H1 (cell line): Measurements from ENCODE around the gene GNAL. TPM values are rescaled to one million over a fixed set of nuclear protein-coding genes. Genes with fewer than 3 reads are reported as not detected.

Source experiments
- CTCF ChIA-PET: fragments of 300-600 bp; sonication (Branson Sonifier 250); formaldehyde crosslinking; loops from one replicate; lab custom pipeline; 2021; ENCODE audit not compliant: partially characterized antibody; lab: Charles Lee
- POLR2A ChIA-PET: fragments of 300-600 bp; sonication (Branson Sonifier 250); formaldehyde crosslinking; loops from one replicate; lab custom pipeline; 2021; ENCODE audit warnings: inconsistent platforms; ENCODE audit not compliant: partially characterized antibody; lab: Charles Lee
- DNase-seq, 2 experiments: peaks; one replicate each; pipeline versions ENCODE4 v3.0.0 to v3.0.0-alpha.2; 2010 to 2022; ENCODE audit warnings: low spot score in 2 of 2, low read depth in 1 of 2, mixed read lengths in 1 of 2
- FAIRE-seq: peaks from 2 replicates; lab custom pipeline; 2011; peaks lifted over from hg19 to GRCh38; lab: Jason Lieb, UNC
- H2AFZ ChIP-seq: 2 replicates; pipeline ENCODE4 v1.8.1; 2012; ENCODE audit warnings: low read length, inconsistent platforms
- H2AK5ac ChIP-seq: 2 replicates; pipeline ENCODE4 v1.6.1; 2013; ENCODE audit warnings: low read depth, low read length
- H2BK120ac ChIP-seq: replicated peaks from 2 replicates; pipeline ENCODE3; 2013; ENCODE audit warnings: low read depth, low read length, inconsistent platforms
- H2BK12ac ChIP-seq: 2 replicates; pipeline ENCODE4 v1.6.1; 2013; ENCODE audit warnings: low read depth, low read length
- H2BK15ac ChIP-seq: 2 replicates; pipeline ENCODE4 v1.6.1; 2013; ENCODE audit warnings: low read length
- H2BK20ac ChIP-seq: 2 replicates; pipeline ENCODE4 v1.6.1; 2013; ENCODE audit warnings: low read length
- H2BK5ac ChIP-seq: 2 replicates; pipeline ENCODE4 v1.6.1; 2013; ENCODE audit warnings: low read depth, low read length
- H3K14ac ChIP-seq: 2 replicates; pipeline ENCODE4 v1.6.1; 2013; ENCODE audit warnings: inconsistent platforms; ENCODE audit not compliant: insufficient read length
- H3K18ac ChIP-seq: 2 replicates; pipeline ENCODE4 v1.6.1; 2013; ENCODE audit warnings: low read length; ENCODE audit errors: extremely low read depth
- H3K23ac ChIP-seq: 2 replicates; pipeline ENCODE4 v1.6.1; 2013; ENCODE audit warnings: inconsistent platforms; ENCODE audit not compliant: insufficient read length
- H3K23me2 ChIP-seq: 2 replicates; pipeline ENCODE4 v1.6.1; 2013; ENCODE audit warnings: low read depth, low read length
- H3K27ac ChIP-seq: 2 replicates; pipeline ENCODE4 v1.6.1; 2011; ENCODE audit warnings: low read depth, low read length, inconsistent platforms
- H3K27me3 ChIP-seq, 4 experiments: replicated peaks in 1 of 4; 1 replicate in 1 of 4; 2 replicates in 3 of 4; pipeline versions ENCODE4 v1.6.1 to v1.8.1; 2011 to 2013; ENCODE audit warnings: low read length in 3 of 4, mild to moderate bottlenecking in 3 of 4, inconsistent platforms in 2 of 4, mixed read lengths in 2 of 4, moderate library complexity in 1 of 4; ENCODE audit not compliant: control insufficient read depth in 3 of 4, insufficient read depth in 3 of 4; ENCODE audit errors: extremely low read depth in 1 of 4
- H3K36me3 ChIP-seq, 4 experiments: 2 replicates each; pipeline versions ENCODE4 v1.6.1 to v1.8.1; 2011 to 2013; ENCODE audit warnings: mild to moderate bottlenecking in 4 of 4, low read length in 3 of 4, moderate library complexity in 2 of 4, control low read depth in 1 of 4, inconsistent platforms in 1 of 4; ENCODE audit not compliant: insufficient read depth in 4 of 4, control insufficient read depth in 2 of 4
- H3K4ac ChIP-seq: replicated peaks from 2 replicates; pipeline ENCODE3; 2013; ENCODE audit warnings: low read length, low read depth, mixed read lengths, inconsistent platforms; ENCODE audit not compliant: insufficient read length
- H3K4me1 ChIP-seq, 4 experiments: replicated peaks in 1 of 4; 1 replicate in 1 of 4; 2 replicates in 3 of 4; pipeline versions ENCODE4 v1.6.1 to v1.8.1; 2011 to 2013; ENCODE audit warnings: low read length in 3 of 4, inconsistent platforms in 2 of 4, mixed read lengths in 1 of 4; ENCODE audit not compliant: insufficient read depth in 4 of 4, control insufficient read depth in 3 of 4
- H3K4me2 ChIP-seq, 2 experiments: 2 replicates each; pipeline versions ENCODE4 v1.6.1 to v1.8.1; 2011 to 2013; ENCODE audit warnings: low read depth in 2 of 2, low read length in 2 of 2, control low read depth in 1 of 2, inconsistent platforms in 1 of 2, mild to moderate bottlenecking in 1 of 2; ENCODE audit not compliant: insufficient read depth in 1 of 2
- H3K4me3 ChIP-seq, 4 experiments: fragments of 200-600, 300-600 bp in 1 of 4; sonication (generic), shearing (Covaris generic), sonication (Bioruptor Twin) in 1 of 4; 2 replicates each; pipeline versions ENCODE4 v1.5.1 to v1.8.1; 2011 to 2016; ENCODE audit warnings: low read length in 4 of 4, low read depth in 3 of 4, control low read depth in 2 of 4, inconsistent platforms in 2 of 4, mild to moderate bottlenecking in 2 of 4, mixed read lengths in 1 of 4, moderate library complexity in 1 of 4; ENCODE audit not compliant: insufficient read depth in 2 of 4; ENCODE audit errors: extremely low read depth in 1 of 4
- H3K56ac ChIP-seq: replicated peaks from 2 replicates; pipeline ENCODE3; 2013; ENCODE audit warnings: low read depth, mild to moderate bottlenecking, mixed read lengths, low read length, inconsistent platforms; ENCODE audit not compliant: insufficient read length
- H3K79me1 ChIP-seq: 2 replicates; pipeline ENCODE4 v1.6.1; 2013; ENCODE audit warnings: low read depth, low read length, control low read depth
- H3K79me2 ChIP-seq, 2 experiments: 2 replicates each; pipeline versions ENCODE4 v1.6.1 to v1.8.1; 2012 to 2013; ENCODE audit warnings: low read length in 2 of 2, mild to moderate bottlenecking in 2 of 2, inconsistent platforms in 1 of 2; ENCODE audit not compliant: insufficient read depth in 2 of 2, control insufficient read depth in 1 of 2
- H3K9ac ChIP-seq, 4 experiments: replicated peaks in 1 of 4; 1 replicate in 1 of 4; 2 replicates in 3 of 4; pipeline versions ENCODE4 v1.6.1 to v1.8.1; 2011 to 2013; ENCODE audit warnings: low read depth in 3 of 4, low read length in 3 of 4, control low read depth in 2 of 4, mild to moderate bottlenecking in 2 of 4, moderate library complexity in 2 of 4, inconsistent platforms in 1 of 4; ENCODE audit errors: extremely low read depth in 1 of 4
- H3K9me3 ChIP-seq, 2 experiments: 2 replicates each; pipeline versions ENCODE4 v1.6.1 to v1.8.1; 2012 to 2013; ENCODE audit warnings: mild to moderate bottlenecking in 2 of 2, moderate library complexity in 2 of 2, control low read depth in 1 of 2, inconsistent platforms in 1 of 2, low read depth in 1 of 2, low read length in 1 of 2, mixed read lengths in 1 of 2; ENCODE audit not compliant: insufficient read depth in 2 of 2
- H4K20me1 ChIP-seq, 2 experiments: replicated peaks in 1 of 2; 2 replicates each; pipeline versions ENCODE3 to v1.8.1; 2011 to 2013; ENCODE audit warnings: inconsistent platforms in 2 of 2, low read length in 2 of 2, mild to moderate bottlenecking in 1 of 2; ENCODE audit not compliant: insufficient read depth in 2 of 2, control insufficient read depth in 1 of 2
- H4K5ac ChIP-seq: 2 replicates; pipeline ENCODE4 v1.6.1; 2013; ENCODE audit warnings: low read length, low read depth, mixed read lengths, inconsistent platforms; ENCODE audit not compliant: insufficient read length
- H4K8ac ChIP-seq: 2 replicates; pipeline ENCODE4 v1.8.0; 2013; ENCODE audit warnings: mild to moderate bottlenecking, moderate library complexity, low read length, inconsistent platforms; ENCODE audit not compliant: insufficient read depth; ENCODE audit errors: extremely low read depth
- H4K91ac ChIP-seq: replicated peaks from 2 replicates; pipeline ENCODE3; 2013; ENCODE audit warnings: low read length, mixed read lengths, inconsistent platforms; ENCODE audit not compliant: insufficient read length
- CEBPB ChIP-seq: IDR thresholded peaks from 2 replicates; pipeline ENCODE4 v1.6.1; 2012; ENCODE audit warnings: low read depth, low read length
- EZH2 ChIP-seq: fragments of 200-600 bp; sonication (generic); IDR thresholded peaks from 2 replicates; pipeline ENCODE4 v1.7.1; 2012; ENCODE audit warnings: low read depth, mild to moderate bottlenecking, moderate library complexity, low read length, inconsistent platforms; ENCODE audit not compliant: severe bottlenecking
- GABPA ChIP-seq: IDR thresholded peaks from 2 replicates; pipeline ENCODE4 v1.6.1; 2011; ENCODE audit warnings: mild to moderate bottlenecking, low read length, moderate library complexity, borderline replicate concordance; ENCODE audit not compliant: insufficient read depth
- HDAC6 ChIP-seq: IDR thresholded peaks from one replicate; pipeline ENCODE4 v1.7.1; 2012; ENCODE audit warnings: low read depth, mild to moderate bottlenecking, inconsistent platforms, low read length, moderate library complexity
- JUN ChIP-seq: IDR thresholded peaks from 2 replicates; pipeline ENCODE4 v1.6.1; 2011; ENCODE audit warnings: low read depth, mild to moderate bottlenecking, improper control_type of control experiment, low read length
- KDM1A ChIP-seq: fragments of 200-600, 300-600 bp; sonication (generic); IDR thresholded peaks from 2 replicates; pipeline ENCODE4 v1.7.1; 2016; ENCODE audit warnings: mild to moderate bottlenecking, low read length, borderline replicate concordance
- KDM5A ChIP-seq: fragments of 200-600 bp; IDR thresholded peaks from 2 replicates; pipeline ENCODE4 v1.7.1; 2012; ENCODE audit warnings: mild to moderate bottlenecking, low read length, inconsistent platforms, mixed read lengths
- POLR2AphosphoS5 ChIP-seq: IDR thresholded peaks from 2 replicates; pipeline ENCODE4 v1.6.1; 2011; ENCODE audit warnings: low read depth, low read length
- RFX5 ChIP-seq: IDR thresholded peaks from 2 replicates; pipeline ENCODE4 v1.6.1; 2011; ENCODE audit warnings: low read depth, low read length, improper control_type of control experiment, borderline replicate concordance
- SIRT6 ChIP-seq: IDR thresholded peaks from one replicate; pipeline ENCODE4 v1.7.1; 2012; ENCODE audit warnings: low read length, inconsistent platforms
- SP1 ChIP-seq: IDR thresholded peaks from 2 replicates; pipeline ENCODE4 v1.6.1; 2011; ENCODE audit warnings: low read depth, low read length
- TEAD4 ChIP-seq: IDR thresholded peaks from 2 replicates; pipeline ENCODE4 v1.6.1; 2012; ENCODE audit warnings: low read depth, low read length, inconsistent platforms, mixed read lengths
- WGBS, 2 experiments: shearing (Covaris generic) in 1 of 2; methylation state at CpG; one replicate each; pipeline versions ENCODE4 v1.1.6 to v1.1.7; 2013 to 2015; ENCODE audit warnings: low lambda C conversion rate in 2 of 2, mixed read lengths in 2 of 2, inconsistent platforms in 1 of 2, low coverage in 1 of 2, missing lambda C conversion rate in 1 of 2; ENCODE audit not compliant: insufficient replicate concordance in 2 of 2, insufficient coverage in 1 of 2, insufficient read length in 1 of 2; ENCODE audit errors: extremely low coverage in 1 of 2, missing lambda C conversion rate in 1 of 2; 5-methylcytosine and 5-hydroxymethylcytosine counted together
- polyA plus RNA-seq, 7 experiments: library from polyadenylated mRNA; depleted of rRNA in 3 of 7; stranded (reverse) in 5 of 7; unstranded in 2 of 7; fragments of >200 nt in 5 of 7; fragments of 200-250 nt in 2 of 7; gene quantifications; 1 replicate in 5 of 7; 2 replicates in 1 of 7; 4 replicates in 1 of 7; pipeline versions ENCODE4 v1.2.1 to v1.2.3, GENCODE V29; 2011 to 2013; ENCODE audit warnings: missing spikeins in 2 of 7, mixed read lengths in 2 of 7
- total RNA-seq: library from RNA; stranded (reverse); fragmentation: NEBNext Ultra II Directional; extraction: Animal tissue kit (Norgen Biotek cat#: 25700); gene quantifications from 2 replicates; pipeline ENCODE4 v1.2.1, GENCODE V29; 2021
- TF ChIP-seq, protein P1 (sequence below): IDR thresholded peaks from 2 replicates; pipeline ENCODE4 v1.6.1; 2012; ENCODE audit warnings: inconsistent platforms
- TF ChIP-seq, protein P2 (sequence below): IDR thresholded peaks from 2 replicates; pipeline ENCODE4 v1.6.1; 2012; ENCODE audit warnings: inconsistent platforms

Gene GNAL
- total and polyA plus RNA-seq, 2 of the 8 experiments (the other 6 are each of a cell fraction or from before 2014, with no cell fraction given): 13.2 to 18.3 TPM

DNA sequence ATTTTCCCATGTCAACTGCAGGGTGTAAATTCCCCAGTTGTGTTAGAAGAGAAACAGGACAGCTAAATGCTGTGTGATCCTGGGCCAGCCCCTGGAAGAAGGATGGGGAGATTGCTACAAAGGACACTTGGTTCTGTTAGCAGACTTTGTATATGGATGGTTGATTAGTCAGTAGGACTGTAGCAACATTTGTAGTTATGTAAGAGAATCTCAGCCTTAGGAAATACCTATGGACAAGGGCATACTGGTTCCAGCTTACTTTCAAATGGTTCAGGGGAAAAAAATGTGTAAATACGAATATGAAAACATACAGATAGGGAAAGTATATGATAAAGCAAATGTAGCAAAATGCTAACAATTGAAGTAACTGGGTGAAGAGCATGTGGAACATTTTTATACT lies 47.6 kb downstream of the GNAL start:
- no peaks in the 10 kb centered on the region for H3K36me3 ChIP-seq
- H3K4me3 ChIP-seq: no peak overlapping the region
- H4K20me1 ChIP-seq: no peaks in the 10 kb centered on the region
- no peaks in the 10 kb centered on the region for H3K23me2 ChIP-seq
- no peak overlapping the region for H3K27ac ChIP-seq
- peaks cover 0 to 2% (median 0%) of the 10 kb centered on the region in 4 experiments; a peak in 2 of 7 replicates for H3K4me1 ChIP-seq
- H2AK5ac ChIP-seq: no peak overlapping the region
- no peak overlapping the region for H2BK20ac ChIP-seq
- ChIA-PET CTCF (interaction anchor here (0.5 to 7.8 kb wide), 11 partner anchors 9 to 260 kb away, joined by 3 to 65 read pairs (median 4); no protein-coding TSS in a partner anchor), POLR2A (interaction anchor here (1.2 kb wide), 1 partner anchor 73 kb away, joined by 3 read pairs; no protein-coding TSS in a partner anchor)
- no peaks in the 10 kb centered on the region for H3K79me2 ChIP-seq
- FAIRE-seq: no peak
- H4K91ac ChIP-seq: no peak overlapping the region
- no peak for DNase-seq
- peaks cover 0 to 3% (median 0%) of the 10 kb centered on the region in 4 experiments; a peak in 1 of 7 replicates for H3K27me3 ChIP-seq
- H3K14ac ChIP-seq: no peak overlapping the region
- no peak overlapping the region for H3K9ac ChIP-seq
- H3K79me1 ChIP-seq: no peaks in the 10 kb centered on the region
- H3K23ac ChIP-seq: no peak overlapping the region
- no peak overlapping the region for H3K56ac ChIP-seq
- H4K8ac ChIP-seq: no peak overlapping the region
- no peak overlapping the region for H2BK120ac ChIP-seq
- H3K18ac ChIP-seq: no peak overlapping the region
- 67% methylated on average over 1 of the region's 1 CpG; no CpG with 5 or more reads in 1 of the 2 experiments for WGBS, 2 experiments
- no peak overlapping the region for H4K5ac ChIP-seq
- H2BK12ac ChIP-seq: no peak overlapping the region
- 0 out of 2 replicates have a peak overlapping the region, but pooled peaks have one; percentile 32 for H2BK15ac ChIP-seq
- no peaks in the 10 kb centered on the region for H3K9me3 ChIP-seq
- no peak overlapping the region for H3K4me2 ChIP-seq
- H3K4ac ChIP-seq: no peak overlapping the region
- H2AFZ ChIP-seq: no peak overlapping the region
- no peak overlapping the region for H2BK5ac ChIP-seq
- TF ChIP-seq, protein P1, sequence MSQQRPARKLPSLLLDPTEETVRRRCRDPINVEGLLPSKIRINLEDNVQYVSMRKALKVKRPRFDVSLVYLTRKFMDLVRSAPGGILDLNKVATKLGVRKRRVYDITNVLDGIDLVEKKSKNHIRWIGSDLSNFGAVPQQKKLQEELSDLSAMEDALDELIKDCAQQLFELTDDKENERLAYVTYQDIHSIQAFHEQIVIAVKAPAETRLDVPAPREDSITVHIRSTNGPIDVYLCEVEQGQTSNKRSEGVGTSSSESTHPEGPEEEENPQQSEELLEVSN: no peak
- TF ChIP-seq RFX5: no peak
- no peak for TF ChIP-seq SIRT6
- no peak for TF ChIP-seq POLR2AphosphoS5
- TF ChIP-seq JUN: no peak
- TF ChIP-seq KDM5A: no peak
- no peak for TF ChIP-seq TEAD4
- no peak for TF ChIP-seq CEBPB
- no peak for TF ChIP-seq SP1
- no peak for TF ChIP-seq GABPA
- no peak for TF ChIP-seq HDAC6
- TF ChIP-seq KDM1A: no peak
- TF ChIP-seq, protein P2, sequence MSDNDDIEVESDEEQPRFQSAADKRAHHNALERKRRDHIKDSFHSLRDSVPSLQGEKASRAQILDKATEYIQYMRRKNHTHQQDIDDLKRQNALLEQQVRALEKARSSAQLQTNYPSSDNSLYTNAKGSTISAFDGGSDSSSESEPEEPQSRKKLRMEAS: no peak
- no peak for TF ChIP-seq EZH2
